SKM-1 (cell line): ENCODE measurements around the gene ATP13A1.
"Not testable (repeated sequence)": the region's sequence is repeated elsewhere in the genome, so short reads cannot be mapped to it uniquely, and the experiment has no call there.

ENCODE experiments used
- DNase-seq: peaks from one replicate; lab custom pipeline; 2025; ENCODE audit not compliant: unreplicated experiment; lab: John Stamatoyannopoulos, UW

ATP13A1 gene

GRCh38 chr19:19665420-19665948 lies 2.0 kb upstream of the ATP13A1 start:
- DNase-seq, result not testable (repeated sequence)

- DNase-seq, result peak; percentile 19
Observed at GRCh38 chr19:19662871-19663255, 613 bp downstream of the ATP13A1 start.

- no peak for DNase-seq
Observed at GRCh38 chr19:19662344-19662743, 1.1 kb downstream of the ATP13A1 start.

DNA sequence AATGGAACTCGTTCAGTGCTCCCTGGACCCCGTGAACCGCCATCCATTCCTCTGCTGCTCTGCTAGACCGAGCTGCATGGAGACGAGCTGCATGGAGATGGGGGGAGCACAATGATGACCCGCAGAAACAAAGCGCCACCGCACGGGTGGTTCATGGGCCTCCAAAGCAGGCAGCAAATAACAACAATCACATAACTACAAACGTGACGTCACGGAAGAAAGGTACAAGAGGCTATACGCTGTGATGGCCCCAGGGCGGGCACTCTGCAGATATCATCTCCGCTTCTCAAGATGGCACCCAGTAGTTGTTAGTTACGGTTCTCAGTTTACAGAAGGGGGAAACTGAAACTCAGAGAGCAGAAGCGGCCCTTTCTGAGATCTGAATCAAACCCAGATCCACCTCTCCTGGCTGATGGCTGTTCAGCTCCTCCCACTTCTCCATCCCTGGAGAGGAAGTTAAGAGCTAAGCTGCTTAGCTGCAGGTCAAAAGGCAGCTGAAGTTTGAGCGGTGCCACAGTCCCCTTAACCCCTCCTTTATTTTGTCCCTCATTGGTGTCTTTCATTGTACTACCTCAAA lies 1.7 kb downstream of the ATP13A1 start:
- peak; percentile 61 for DNase-seq

GRCh38 chr19:19661141-19661674 lies 2.3 kb downstream of the ATP13A1 start:
- no peak for DNase-seq

- no peak for DNase-seq
Observed at GRCh38 chr19:19659646-19660245, 3.7 kb downstream of the ATP13A1 start.

GRCh38 chr19:19657397-19657783 lies 6.1 kb downstream of the ATP13A1 start:
- no peak for DNase-seq

DNA sequence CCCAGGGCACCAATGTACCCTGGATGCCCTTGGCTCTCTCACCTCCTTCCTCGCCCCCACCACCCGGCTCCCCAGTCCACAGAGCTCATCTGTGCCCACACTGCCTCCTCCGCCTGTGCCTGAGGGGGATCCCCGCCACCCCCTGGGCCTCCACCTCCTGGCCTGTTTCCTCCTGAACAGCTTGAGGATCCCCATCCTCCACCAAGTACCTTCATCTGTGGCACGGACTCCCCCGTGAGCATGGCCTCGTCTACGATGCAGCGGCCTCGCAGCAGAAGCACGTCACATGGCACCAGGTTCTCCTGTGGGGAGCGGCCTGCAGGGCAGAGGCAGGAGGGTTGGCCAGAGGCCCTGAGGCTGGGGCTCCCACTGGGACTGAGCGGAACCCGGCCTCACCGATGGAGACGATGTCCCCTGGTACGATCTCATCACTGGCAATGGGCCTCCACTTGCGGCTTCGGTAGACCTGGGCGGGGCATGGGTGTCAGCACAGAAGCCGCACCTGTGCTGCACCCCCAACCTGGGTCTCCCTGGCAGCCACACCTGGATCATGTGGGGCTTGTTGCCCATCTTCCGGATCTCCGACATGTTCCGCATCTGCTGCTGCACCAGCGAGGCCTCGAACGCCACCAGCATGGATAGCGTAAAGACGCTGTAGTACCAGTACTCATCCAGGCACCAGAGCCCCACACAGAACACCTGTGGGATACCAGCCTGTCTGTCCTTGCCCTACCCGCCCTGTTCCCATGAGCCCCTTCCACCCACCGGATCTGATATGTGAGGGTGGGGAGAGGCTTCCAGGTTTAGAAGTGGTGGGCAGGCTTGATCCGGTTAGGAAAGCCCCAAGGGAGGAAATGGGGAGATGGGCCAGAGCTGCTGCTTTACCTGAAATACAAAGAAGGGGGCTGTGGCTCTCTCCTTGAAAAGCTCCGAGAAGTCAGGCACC lies 6.8 kb downstream of the ATP13A1 start:
- DNase-seq, result no peak

DNA sequence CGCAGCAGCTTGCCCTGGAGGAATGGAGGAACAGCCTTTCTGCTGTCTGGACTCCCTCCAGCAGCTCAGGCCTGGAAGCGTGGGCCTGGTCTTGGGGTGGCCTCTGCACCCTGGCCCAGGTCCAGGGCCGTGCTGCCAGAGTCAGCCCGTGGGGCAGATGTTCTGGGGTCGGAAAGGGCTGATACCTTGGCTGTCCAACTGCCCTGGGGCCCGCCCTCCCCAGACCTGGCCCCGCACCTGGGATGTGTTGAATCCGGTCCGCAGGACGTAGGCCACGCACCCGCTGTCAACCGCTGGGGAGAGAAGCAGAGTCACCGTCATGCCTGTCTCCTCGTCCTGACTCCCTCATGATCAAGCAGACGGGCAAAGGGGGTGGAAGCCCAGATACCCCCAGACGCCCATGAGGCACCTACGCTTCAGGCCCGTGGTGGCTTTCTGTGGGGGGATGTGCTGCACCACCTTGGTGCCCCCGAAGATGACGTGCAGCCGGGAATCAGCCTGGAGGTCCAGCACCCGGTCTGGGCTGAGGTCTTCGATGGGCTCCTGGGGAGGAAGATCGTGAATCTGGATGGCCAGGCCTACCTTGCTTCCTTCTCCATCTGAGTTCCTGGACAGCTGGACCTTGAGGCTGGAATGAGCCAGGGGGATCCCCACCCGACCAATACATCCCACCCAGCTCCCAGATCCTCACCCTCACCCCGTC lies 7.7 kb downstream of the ATP13A1 start:
- no peak for DNase-seq

DNA sequence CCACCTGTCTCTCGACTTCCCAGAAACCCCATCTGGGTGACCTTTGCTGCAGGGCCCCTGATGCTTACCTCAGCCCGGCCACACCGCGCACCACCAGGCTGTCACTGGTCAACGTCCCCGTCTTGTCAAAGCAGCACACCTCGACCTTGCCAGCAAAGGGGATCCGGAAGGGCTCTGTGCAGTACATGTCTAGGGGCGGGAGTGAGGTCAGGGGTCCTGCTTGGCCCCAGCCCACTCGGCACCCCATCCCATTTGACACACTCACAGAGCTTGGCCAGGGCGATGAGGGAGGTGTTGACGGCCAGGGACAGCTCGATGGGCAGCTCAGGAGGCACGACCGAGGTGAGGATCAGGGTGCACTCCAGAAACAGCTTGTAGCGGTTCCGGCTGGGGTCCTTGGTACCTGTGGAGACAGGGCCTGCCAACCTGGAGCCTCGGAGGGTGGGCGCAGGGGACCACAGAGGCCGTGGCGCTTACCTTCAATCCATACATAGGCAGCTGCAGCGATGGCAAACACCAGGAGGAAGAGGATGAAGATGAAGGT lies 8.4 kb downstream of the ATP13A1 start:
- DNase-seq, result no peak

- no peak for DNase-seq
Observed at GRCh38 chr19:19654441-19654840, 9.0 kb downstream of the ATP13A1 start.

- DNase-seq, result no peak
Observed at GRCh38 chr19:19653597-19654147, 9.8 kb downstream of the ATP13A1 start.

DNA sequence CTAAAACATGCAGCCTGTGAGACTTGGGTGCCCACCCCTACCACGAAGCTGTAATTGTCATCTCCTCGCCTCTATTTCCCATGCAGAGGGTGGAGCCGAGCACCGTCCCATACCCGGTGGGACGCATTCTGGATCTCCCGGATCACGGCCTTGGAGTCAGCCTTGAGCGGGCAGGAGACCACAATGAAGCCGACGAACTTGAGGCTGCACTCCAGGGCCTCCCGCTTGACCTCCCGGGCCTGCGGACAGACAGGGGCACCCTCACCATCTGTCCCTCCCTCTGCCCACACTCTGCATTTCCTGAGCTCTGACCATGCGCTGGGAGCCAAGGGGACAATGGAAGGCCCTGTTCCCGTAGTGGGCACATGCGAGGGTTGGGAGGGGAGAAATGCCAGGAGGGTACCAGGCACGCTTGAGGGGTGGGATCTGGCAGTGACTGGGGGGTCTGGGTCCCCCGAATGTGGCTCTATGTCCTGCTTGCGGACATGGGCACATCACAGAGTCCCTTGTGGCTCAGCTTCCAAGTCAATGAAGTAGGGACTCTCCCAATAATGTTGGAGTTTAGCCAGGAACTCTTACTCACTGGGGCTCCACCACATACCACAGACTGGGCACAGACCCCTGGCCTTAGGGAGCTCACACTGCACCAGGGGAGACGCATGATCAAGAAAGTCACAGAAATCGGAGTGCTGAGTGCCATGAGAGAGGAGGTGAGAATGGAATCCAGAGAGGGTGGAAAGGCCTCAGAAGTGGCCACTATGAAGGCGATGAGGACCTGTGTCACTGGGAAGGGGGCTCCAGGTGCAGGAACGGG lies 10.8 kb downstream of the ATP13A1 start:
- DNase-seq, result no peak

- no peak for DNase-seq
Observed at GRCh38 chr19:19651076-19651475, 12.4 kb downstream of the ATP13A1 start.

DNA sequence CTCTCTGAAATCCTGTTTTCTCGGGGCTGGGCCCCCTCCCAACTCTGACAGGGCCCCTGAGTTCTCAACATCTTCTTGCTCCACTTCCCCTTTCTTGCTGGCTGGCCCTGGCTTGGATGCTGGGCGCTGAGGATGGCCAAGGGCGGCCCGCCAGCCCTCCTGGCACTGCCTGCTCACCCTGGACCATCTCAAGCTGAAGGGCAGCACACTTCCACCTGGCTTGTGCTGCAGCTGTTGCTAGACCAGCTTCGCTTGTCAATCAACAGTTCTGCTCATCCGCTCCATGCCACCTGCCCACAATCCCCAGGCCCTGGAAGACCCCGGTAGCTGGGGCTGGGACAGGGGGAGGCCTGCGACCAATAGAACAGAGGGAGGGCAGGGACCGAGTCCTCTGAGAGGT lies 13.1 kb downstream of the ATP13A1 start:
- no peak for DNase-seq

GRCh38 chr19:19649580-19649995 lies 13.9 kb downstream of the ATP13A1 start:
- no peak for DNase-seq

DNA sequence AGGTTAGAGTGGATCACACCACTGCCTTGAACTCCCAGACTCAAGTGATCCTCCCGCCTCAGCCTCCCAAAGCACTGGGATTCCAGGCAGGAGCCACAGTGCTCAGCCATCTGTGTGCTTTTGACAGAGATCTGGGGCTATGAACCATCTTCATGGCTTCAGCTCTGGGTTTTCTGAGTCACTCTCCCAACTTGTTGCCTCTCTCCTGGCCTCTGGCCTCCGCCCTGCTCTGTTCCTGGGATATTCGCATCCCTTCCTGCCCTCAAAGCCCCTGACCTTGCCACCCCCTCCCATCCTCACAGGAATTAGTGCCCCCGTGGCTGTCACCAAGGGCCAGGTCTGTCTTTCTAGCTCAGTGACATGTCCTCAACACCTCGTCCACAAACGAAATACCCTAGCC lies 14.3 kb downstream of the ATP13A1 start:
- no peak for DNase-seq

GRCh38 chr19:19647037-19647835 lies 16.2 kb downstream of the ATP13A1 start:
- DNase-seq, result no peak
